GM18505 (cell line): ENCODE results near the gene CFAP99.

Experiments used
- ATAC-seq: cut with Tn5 transposase; IDR thresholded peaks from one replicate; pipeline ENCODE4 v1.9.1; 2021; ENCODE audit not compliant: unreplicated experiment
- POLR2A ChIP-seq: IDR thresholded peaks from 4 replicates; pipeline ENCODE4 v1.6.1; 2011; ENCODE audit warnings: borderline replicate concordance; ENCODE audit not compliant: insufficient read depth, insufficient read length; ENCODE audit errors: extremely low read depth

Gene CFAP99

GRCh38 chr4:2501034-2501594 lies 82.4 kb downstream of the CFAP99 start:
- no peak for TF ChIP-seq POLR2A
- ATAC-seq = no peak

DNA sequence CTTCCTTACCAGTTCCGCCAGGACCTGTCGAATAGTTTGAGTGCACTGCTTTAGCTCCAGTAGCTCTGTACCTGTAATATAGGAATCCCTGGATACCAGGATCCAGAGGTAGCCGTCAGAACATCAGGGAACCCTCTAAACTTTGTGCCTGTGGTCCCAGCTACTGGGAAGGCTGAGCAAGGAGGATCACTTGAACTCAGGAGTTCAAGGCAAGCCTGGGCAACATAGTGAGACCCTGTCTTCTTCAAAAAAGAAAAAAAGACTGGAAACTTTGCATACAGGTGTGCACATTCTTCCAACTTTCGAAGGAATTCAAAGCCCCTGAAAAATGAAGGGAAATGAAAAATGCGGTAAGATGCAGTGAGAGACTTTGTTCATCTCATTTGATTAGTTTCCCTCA lies 85.1 kb downstream of the CFAP99 start:
- no peak for ATAC-seq
- TF ChIP-seq POLR2A = no peak

DNA sequence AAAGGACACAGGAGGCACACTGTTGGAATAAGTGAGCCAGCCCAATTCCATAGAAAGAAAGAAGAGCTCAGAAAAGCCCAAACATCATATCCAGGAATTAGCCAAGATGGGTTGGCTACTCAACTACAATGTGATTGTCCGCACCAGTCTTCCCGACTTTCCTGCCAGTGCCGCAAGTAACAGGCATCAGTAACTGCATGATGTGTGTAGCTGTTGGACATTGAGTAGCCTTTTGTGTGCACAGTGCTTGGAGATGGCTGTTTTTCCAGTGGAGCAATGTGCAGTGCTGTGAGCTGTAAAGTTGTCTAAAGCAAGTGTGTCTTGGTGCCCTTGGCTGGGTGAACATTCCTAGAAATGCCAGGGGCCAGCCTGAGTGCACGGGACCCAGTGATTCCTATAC lies 88.5 kb downstream of the CFAP99 start:
- no peak for ATAC-seq
- TF ChIP-seq POLR2A = no peak

DNA sequence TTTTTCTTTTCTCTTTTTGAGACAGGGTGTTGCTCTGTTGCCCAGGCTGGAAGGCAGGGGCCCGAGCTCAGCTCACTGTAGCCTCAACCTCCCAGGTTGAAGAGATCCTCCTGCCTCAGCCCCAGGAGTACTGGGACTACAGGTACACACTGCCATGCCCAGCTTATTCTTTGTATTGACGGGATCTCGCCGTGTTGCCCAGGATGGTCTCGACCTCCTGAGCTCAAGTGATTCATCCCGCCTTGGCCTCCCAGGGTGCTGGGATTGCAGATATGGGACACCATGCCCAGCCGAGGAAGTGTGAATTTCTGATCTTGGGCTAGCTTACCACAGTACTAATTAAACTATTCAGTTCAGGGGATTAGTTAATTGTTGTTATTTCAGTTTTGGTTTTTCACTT lies 89.1 kb downstream of the CFAP99 start:
- TF ChIP-seq POLR2A = no peak
- no peak for ATAC-seq

GRCh38 chr4:2510351-2511259 lies 91.8 kb downstream of the CFAP99 start:
- TF ChIP-seq POLR2A = no peak

DNA sequence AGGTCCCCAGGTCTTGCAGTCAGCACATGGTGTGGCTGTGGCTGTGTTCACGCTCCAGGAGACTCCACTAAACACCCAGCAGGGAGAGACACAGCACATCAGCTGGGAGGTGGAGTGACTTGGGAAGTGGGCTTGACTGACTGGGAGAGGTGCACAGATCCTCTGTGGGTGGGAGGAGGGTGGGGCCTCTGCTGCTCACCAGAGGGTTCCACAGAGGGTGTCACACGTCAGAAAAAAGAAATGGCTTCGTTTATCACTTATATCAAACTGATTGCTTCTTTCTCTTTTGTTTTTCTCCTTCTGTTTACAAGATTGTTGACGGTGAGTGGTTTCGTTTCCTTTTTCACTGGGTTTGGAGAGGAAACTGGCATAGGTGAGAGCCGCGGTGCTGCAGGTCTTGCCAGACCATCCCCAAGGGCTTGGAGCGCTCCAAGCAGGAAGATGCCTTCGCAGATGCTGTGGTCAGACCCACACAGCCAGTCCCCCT lies 92.9 kb downstream of the CFAP99 start:
- TF ChIP-seq POLR2A = no peak
- ATAC-seq = no peak

More at GRCh38 chr4:2510351-2511259, 91.8 kb downstream of the CFAP99 start:
- no peak for ATAC-seq
